HepG2 (cell line): Measurements from ENCODE around the gene PDK2. TPM values are rescaled to one million over a fixed set of nuclear protein-coding genes. Genes with fewer than 3 reads are reported as not detected.

Experiments used
- ARHGAP35 ChIP-seq: sonication (generic); formaldehyde crosslinking; IDR thresholded peaks from 2 replicates; pipeline ENCODE4 v1.9.0; 2022; ENCODE audit warnings: mild to moderate bottlenecking, inconsistent platforms, moderate library complexity, missing genetic modification reagents, borderline replicate concordance
- ATF2 ChIP-seq: sonication (generic); formaldehyde crosslinking; IDR thresholded peaks from 2 replicates; pipeline ENCODE4 v1.4.0; 2020; ENCODE audit warnings: missing genetic modification reagents
- CREB1 ChIP-seq, 2 experiments: fragments of 450-650 bp in 1 of 2; IDR thresholded peaks; 2 replicates each; pipeline ENCODE4 v1.6.1; 2016 to 2017; ENCODE audit warnings: control low read depth in 1 of 2, mild to moderate bottlenecking in 1 of 2, missing compliant biosample characterization in 1 of 2, missing genetic modification characterization in 1 of 2
- GATAD2A ChIP-seq: IDR thresholded peaks from 2 replicates; pipeline ENCODE4 v1.6.1; 2016
- GLI4 ChIP-seq: sonication (generic); formaldehyde crosslinking; IDR thresholded peaks from 2 replicates; pipeline ENCODE4 v1.5.1; 2020; ENCODE audit warnings: missing genetic modification reagents, mild to moderate bottlenecking, moderate library complexity, borderline replicate concordance
- KAT7 ChIP-seq: IDR thresholded peaks from 2 replicates; pipeline ENCODE4 v1.6.1; 2018; ENCODE audit warnings: borderline replicate concordance, missing compliant biosample characterization
- MIXL1 ChIP-seq: IDR thresholded peaks from 2 replicates; pipeline ENCODE4 v1.6.1; 2016
- MLLT10 ChIP-seq: sonication (generic); formaldehyde crosslinking; IDR thresholded peaks from 2 replicates; pipeline ENCODE4 v1.4.0; 2020; ENCODE audit warnings: missing genetic modification reagents
- SAP130 ChIP-seq: IDR thresholded peaks from 2 replicates; pipeline ENCODE4 v1.6.1; 2016; ENCODE audit warnings: low read depth
- SCMH1 ChIP-seq: sonication (generic); formaldehyde crosslinking; IDR thresholded peaks from 2 replicates; pipeline ENCODE4 v1.9.0; 2021; ENCODE audit warnings: missing genetic modification reagents, mild to moderate bottlenecking, borderline replicate concordance
- SMAD3 ChIP-seq: sonication (generic); formaldehyde crosslinking; IDR thresholded peaks from 2 replicates; pipeline ENCODE4 v1.4.0; 2020; ENCODE audit warnings: missing genetic modification reagents
- SOX13 ChIP-seq, 3 experiments: fragments of 450-650 bp in 1 of 3; sonication (generic) in 1 of 3; formaldehyde crosslinking in 1 of 3; IDR thresholded peaks in 2 of 3; conservative IDR thresholded peaks in 1 of 3; 2 replicates each; pipeline versions ENCODE4 v1.5.0 to v1.6.1; 2016 to 2020; ENCODE audit warnings: antibody characterized with exemption in 1 of 3, mild to moderate bottlenecking in 1 of 3, missing compliant biosample characterization in 1 of 3, missing genetic modification reagents in 1 of 3, moderate library complexity in 1 of 3
- STAG1 ChIP-seq: sonication (generic); formaldehyde crosslinking; IDR thresholded peaks from 2 replicates; pipeline ENCODE4 v1.4.0; 2020; ENCODE audit warnings: missing genetic modification reagents
- TAF15 ChIP-seq: fragments of 200-400 bp; formaldehyde crosslinking; IDR thresholded peaks from one replicate; pipeline ENCODE4 v1.6.1; 2018; ENCODE audit warnings: mild to moderate bottlenecking, low read depth, low read length; ENCODE audit not compliant: poor library complexity, severe bottlenecking
- ZBED4 ChIP-seq: sonication (generic); formaldehyde crosslinking; IDR thresholded peaks from 2 replicates; pipeline ENCODE4 v1.4.0; 2020; ENCODE audit warnings: missing genetic modification reagents, borderline replicate concordance
- ZBTB25 ChIP-seq: IDR thresholded peaks from 2 replicates; pipeline ENCODE4 v1.6.1; 2018; ENCODE audit warnings: missing genetic modification reagents
- ZFP36L2 ChIP-seq: sonication (generic); formaldehyde crosslinking; IDR thresholded peaks from 2 replicates; pipeline ENCODE4 v1.4.0; 2020; ENCODE audit warnings: missing genetic modification reagents
- ZFP91 ChIP-seq: sonication (generic); formaldehyde crosslinking; IDR thresholded peaks from 2 replicates; pipeline ENCODE4 v1.9.0; 2022; ENCODE audit warnings: missing genetic modification reagents, mild to moderate bottlenecking, borderline replicate concordance
- ZNF260 ChIP-seq: sonication (generic); formaldehyde crosslinking; IDR thresholded peaks from 2 replicates; pipeline ENCODE4 v1.4.0; 2020; ENCODE audit warnings: missing genetic modification reagents, low read depth, mild to moderate bottlenecking, borderline replicate concordance
- ZNF263 ChIP-seq: sonication (generic); formaldehyde crosslinking; IDR thresholded peaks from 2 replicates; pipeline ENCODE4 v1.4.0; 2020; ENCODE audit warnings: missing genetic modification reagents
- ZNF329 ChIP-seq: sonication (generic); formaldehyde crosslinking; IDR thresholded peaks from 2 replicates; pipeline ENCODE4 v1.9.0; 2021; ENCODE audit warnings: low read depth, mild to moderate bottlenecking, missing genetic modification reagents
- ZNF441 ChIP-seq: sonication (generic); formaldehyde crosslinking; IDR thresholded peaks from 2 replicates; pipeline ENCODE4 v1.7.0; 2021; ENCODE audit warnings: missing genetic modification reagents, borderline replicate concordance
- polyA plus RNA-seq, 8 experiments: library from polyadenylated mRNA; depleted of rRNA in 3 of 8; stranded (reverse) in 7 of 8; unstranded in 1 of 8; fragments of >200 nt; fragmentation: Illumina TruSeq in 4 of 8; extraction: Trizol in 4 of 8; gene quantifications; 2 replicates each; pipeline versions ENCODE4 v1.2.1 to v1.2.3, GENCODE V29; 2011 to 2016; ENCODE audit warnings: low read depth in 4 of 8, missing spikeins in 1 of 8, mixed read lengths in 1 of 8; ENCODE audit not compliant: insufficient read depth in 1 of 8
- total RNA-seq, 5 experiments: library from RNA; depleted of rRNA; stranded (reverse); fragments of >200 nt; fragmentation: Illumina TruSeq; extraction: Trizol; gene quantifications; 2 replicates each; pipeline ENCODE4 v1.2.3, GENCODE V29; 2016; ENCODE audit warnings: low read depth in 1 of 5

Gene PDK2
- total and polyA plus RNA-seq, 2 of the 13 experiments (the other 11 are each of a cell fraction or from before 2014, with no cell fraction given): 18.5 to 59.7 TPM

GRCh38 chr17:50094243-50094752, 853 bp upstream of the PDK2 start (continued):
- TF ChIP-seq ATF2 (no peak), ZNF260 (CRISPR knock-in tag) (no peak), ZNF329 (CRISPR knock-in tag) (no peak), ZNF263 (CRISPR knock-in tag) (0 out of 2 replicates have a peak, but pooled peaks have one; percentile 28), SAP130 (CRISPR knock-in tag) (peak; percentile 61), STAG1 (peak; percentile 72), ZNF441 (CRISPR knock-in tag) (no peak), ZBED4 (CRISPR knock-in tag) (peak; percentile 94), SOX13 (IDR thresholded peaks at IDR 0.05) (no peak), SOX13 (CRISPR knock-in tag; conservative IDR thresholded peaks at IDR 0.05 in 1 of 2, IDR thresholded peaks at IDR 0.05 in 1 of 2) (peak in 1 of 2 experiments; percentile 41; a peak in 2 of 4 replicates), MIXL1 (CRISPR knock-in tag) (peak; percentile 62; the same call in 1 of the 2 replicates), GATAD2A (CRISPR knock-in tag) (peak; percentile 59), SCMH1 (CRISPR knock-in tag) (no peak), CREB1 (IDR thresholded peaks at IDR 0.05) (peak; percentile 46; the same call in 1 of the 2 replicates), CREB1 (CRISPR knock-in tag; IDR thresholded peaks at IDR 0.05) (no peak), ZBTB25 (CRISPR knock-in tag) (0 out of 2 replicates have a peak, but pooled peaks have one; percentile 10), GLI4 (no peak), ZFP91 (no peak), ARHGAP35 (CRISPR knock-in tag) (no peak), KAT7 (CRISPR knock-in tag) (no peak), ZFP36L2 (CRISPR knock-in tag) (no peak), MLLT10 (no peak), TAF15 (no peak), SMAD3 (CRISPR knock-in tag) (0 out of 2 replicates have a peak, but pooled peaks have one; percentile 41)
